Adrenal gland (tissue), 12 donors: ENCODE measurements around the gene MFAP1. TPM values are rescaled to one million over a fixed set of nuclear protein-coding genes. Genes with fewer than 3 reads are reported as not detected.
A peak's percentile ranks its signal among the peaks of the same experiment; 100 is the strongest.
"Not testable (repeated sequence)": the region's sequence is repeated elsewhere in the genome, so short reads cannot be mapped to it uniquely, and the experiment has no call there.

Experiments
- DNase-seq, 7 donors: peaks; one replicate each; pipeline ENCODE4 v3.0.0-alpha.2; 2019 to 2020
- H3K27ac ChIP-seq, 5 donors: fragments of 200-600 bp; sonication (generic) in 4 of 5; 1 replicate in 3 of 5; 2 replicates in 2 of 5; pipeline versions ENCODE4 v1.5.1 to v1.8.0; 2016 to 2020; ENCODE audit warnings: mild to moderate bottlenecking in 1 of 5
- H3K27me3 ChIP-seq: fragments of 200-600 bp; 2 replicates; pipeline ENCODE4 v1.8.0; 2021
- H3K36me3 ChIP-seq, 2 donors: fragments of 200-600 bp; replicated peaks in 1 of 2; 1 replicate in 1 of 2; 2 replicates in 1 of 2; pipeline versions ENCODE4 v1.5.1 to v1.8.0; 2018 to 2022
- H3K4me1 ChIP-seq, 2 donors: fragments of 200-600 bp; replicated peaks in 1 of 2; 1 replicate in 1 of 2; 2 replicates in 1 of 2; pipeline versions ENCODE4 v1.5.1 to v1.8.0; 2018 to 2021
- H3K4me3 ChIP-seq, 4 donors: fragments of 200-600 bp; sonication (generic) in 3 of 4; one replicate each; pipeline ENCODE4 v1.5.1; 2016 to 2018
- H3K9me3 ChIP-seq, 3 donors: fragments of 200-600 bp; sonication (generic) in 1 of 3; replicated peaks in 1 of 3; 1 replicate in 2 of 3; 2 replicates in 1 of 3; pipeline versions ENCODE4 v1.5.1 to v1.8.0; 2016 to 2021
- POLR2A ChIP-seq, 2 donors: fragments of 450-650 bp; IDR thresholded peaks; one replicate each; pipeline ENCODE4 v1.6.1; 2017; ENCODE audit warnings: antibody characterized with exemption in 2 of 2, mild to moderate bottlenecking in 2 of 2, moderate library complexity in 1 of 2
- WGBS, 4 donors: extraction: QIAGEN DNeasy Blood & Tissue Kit in 2 of 4; methylation state at CpG; one replicate each; pipeline versions ENCODE4 v1.1.5 to v1.1.7; 2013 to 2017; 5-methylcytosine and 5-hydroxymethylcytosine counted together
- intact Hi-C, 2 donors: fragments of 100-400 bp; cut with DNase I; formaldehyde crosslinking; loops; one replicate each; pipeline versions ENCODE4 v1.14.1 to v1.15.0; 2022 to 2023
- polyA plus RNA-seq, 3 donors: library from polyadenylated mRNA; stranded (reverse); fragments of 200-250 nt in 2 of 3; fragments of 350-450 nt in 1 of 3; fragmentation: Illumina TruSeq in 1 of 3; extraction: RNeasy Lipid Tissue Mini Kit (QIAGEN cat#74804) in 1 of 3; gene quantifications; one replicate each; pipeline ENCODE4 v1.2.3, GENCODE V29; 2013 to 2014
- total RNA-seq, 9 donors: library from RNA; depleted of rRNA in 4 of 9; stranded (reverse); fragments of >200 nt in 4 of 9; fragments of 120-200 nt in 1 of 9; fragmentation: NEBNext Ultra II Directional in 1 of 9; extraction: Animal tissue kit (Norgen Biotek cat#: 25700) in 1 of 9; gene quantifications; one replicate each; pipeline versions ENCODE4 v1.1.0 to v1.2.4, GENCODE V29; 2013 to 2023
- TF ChIP-seq, protein P1 (sequence below), 6 experiments: fragments of 450-650 bp in 4 of 6; fragments of 200-600 bp in 2 of 6; sonication (generic) in 1 of 6; IDR thresholded peaks; 1 replicate in 5 of 6; 2 replicates in 1 of 6; pipeline versions ENCODE4 v1.5.1 to v1.8.0; 2016 to 2021; ENCODE audit warnings: antibody characterized with exemption in 6 of 6, mild to moderate bottlenecking in 2 of 6, moderate library complexity in 1 of 6
- donor health status: healthy with polysubstance abuse.
- donor health status: Bipolar disorder and iron deficiency.
- donor health status: DM: yes; HTN: yes; CAD: no.
- donor health status: DM: no; HTN: no; CAD: no.
- donor health status: DM: no; HTN: no; CAD: no.
- donor health status: DM: yes; HTN: yes; CAD: no.

MFAP1 gene
- total and polyA plus RNA-seq, 12 donors = 9.5 to 68.0 (median 29.1) TPM

- TF ChIP-seq, protein P1, sequence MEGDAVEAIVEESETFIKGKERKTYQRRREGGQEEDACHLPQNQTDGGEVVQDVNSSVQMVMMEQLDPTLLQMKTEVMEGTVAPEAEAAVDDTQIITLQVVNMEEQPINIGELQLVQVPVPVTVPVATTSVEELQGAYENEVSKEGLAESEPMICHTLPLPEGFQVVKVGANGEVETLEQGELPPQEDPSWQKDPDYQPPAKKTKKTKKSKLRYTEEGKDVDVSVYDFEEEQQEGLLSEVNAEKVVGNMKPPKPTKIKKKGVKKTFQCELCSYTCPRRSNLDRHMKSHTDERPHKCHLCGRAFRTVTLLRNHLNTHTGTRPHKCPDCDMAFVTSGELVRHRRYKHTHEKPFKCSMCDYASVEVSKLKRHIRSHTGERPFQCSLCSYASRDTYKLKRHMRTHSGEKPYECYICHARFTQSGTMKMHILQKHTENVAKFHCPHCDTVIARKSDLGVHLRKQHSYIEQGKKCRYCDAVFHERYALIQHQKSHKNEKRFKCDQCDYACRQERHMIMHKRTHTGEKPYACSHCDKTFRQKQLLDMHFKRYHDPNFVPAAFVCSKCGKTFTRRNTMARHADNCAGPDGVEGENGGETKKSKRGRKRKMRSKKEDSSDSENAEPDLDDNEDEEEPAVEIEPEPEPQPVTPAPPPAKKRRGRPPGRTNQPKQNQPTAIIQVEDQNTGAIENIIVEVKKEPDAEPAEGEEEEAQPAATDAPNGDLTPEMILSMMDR (IDR thresholded peaks at IDR 0.05) = no peak
- no peak for TF ChIP-seq POLR2A (IDR thresholded peaks at IDR 0.05)
- peak in 1 of 7 donors; percentile 10 for DNase-seq
- no peak overlapping the region for H3K4me3 ChIP-seq
- no peaks in the 10 kb centered on the region for H3K9me3 ChIP-seq
- WGBS, 4 donors = 94 to 100% (median 97%) methylated on average over 2 of the region's 2 CpGs
- intact Hi-C loops = no loop called here
- no peaks in the 10 kb centered on the region for H3K4me1 ChIP-seq
- peaks cover 0 to 2% of the 10 kb centered on the region in 2 donors for H3K36me3 ChIP-seq
- H3K27me3 ChIP-seq = no peaks in the 10 kb centered on the region
- H3K27ac ChIP-seq = no peak overlapping the region
Measured at GRCh38 chr15:43871835-43872234, 47.3 kb upstream of the MFAP1 start.

DNA sequence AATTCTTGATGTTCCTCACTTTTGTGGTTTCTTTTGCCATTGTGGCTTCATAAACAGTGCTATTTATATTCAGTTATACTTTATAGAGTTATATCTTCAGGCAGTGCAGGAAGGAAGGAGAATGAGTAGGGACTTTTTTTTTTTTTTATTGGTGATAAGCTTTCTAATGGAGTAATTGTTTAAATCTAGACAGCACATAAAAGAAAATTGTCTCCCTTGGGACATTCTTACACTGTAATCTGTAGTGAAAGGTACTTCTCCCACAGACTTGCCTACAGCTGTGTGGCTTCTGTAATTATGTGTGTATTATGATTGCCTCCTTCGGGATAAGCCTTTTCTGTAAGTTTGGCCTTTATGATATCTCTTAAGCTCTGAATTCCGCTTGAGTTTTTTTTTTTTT is 43.9 kb upstream of the MFAP1 start:
- Histone ChIP-seq H3K27ac (no peak overlapping the region), H3K4me1 (no peaks in the 10 kb centered on the region), H3K9me3 (no peaks in the 10 kb centered on the region), H3K4me3 (no peak overlapping the region), H3K36me3 (no peaks in the 10 kb centered on the region), H3K27me3 (no peaks in the 10 kb centered on the region)
- no peak for DNase-seq
- WGBS, 4 donors = 85 to 95% (median 92%) methylated on average over 2 of the region's 2 CpGs
- TF ChIP-seq POLR2A (IDR thresholded peaks at IDR 0.05) = no peak
- TF ChIP-seq, protein P1 (IDR thresholded peaks at IDR 0.05) = no peak
- intact Hi-C loops = no loop called here

DNA sequence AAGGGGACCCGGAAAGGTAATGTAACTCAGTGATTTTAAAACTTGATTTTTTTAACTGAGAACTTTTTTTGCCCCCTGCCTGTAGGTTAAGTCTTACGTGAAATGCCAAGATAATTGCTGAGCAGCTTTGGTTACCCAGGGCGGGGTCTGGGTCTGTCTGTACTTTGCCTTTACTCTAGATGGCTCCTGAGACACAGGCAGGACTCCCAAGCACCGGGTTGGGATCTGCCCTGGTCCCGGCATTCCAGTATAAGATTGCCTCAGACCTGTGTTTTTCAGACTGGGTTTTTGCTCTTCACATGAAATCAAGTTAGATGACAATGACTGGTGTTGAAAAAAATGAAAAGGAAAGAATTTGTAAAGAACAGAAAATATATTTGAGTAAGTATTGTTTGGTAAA is 42.6 kb upstream of the MFAP1 start:
- H3K4me1 ChIP-seq = no peaks in the 10 kb centered on the region
- no peak overlapping the region for H3K4me3 ChIP-seq
- H3K9me3 ChIP-seq = no peaks in the 10 kb centered on the region
- H3K27ac ChIP-seq = no peak overlapping the region
- TF ChIP-seq, protein P1 (IDR thresholded peaks at IDR 0.05) = no peak
- no peak for TF ChIP-seq POLR2A (IDR thresholded peaks at IDR 0.05)
- peak in 1 of 7 donors; percentile 23 for DNase-seq
- 94 to 98% (median 95%) methylated on average over 5 of the region's 5 CpGs for WGBS, 4 donors
- H3K36me3 ChIP-seq = no peaks in the 10 kb centered on the region
- intact Hi-C loops = no loop called here
- H3K27me3 ChIP-seq = no peaks in the 10 kb centered on the region

DNA sequence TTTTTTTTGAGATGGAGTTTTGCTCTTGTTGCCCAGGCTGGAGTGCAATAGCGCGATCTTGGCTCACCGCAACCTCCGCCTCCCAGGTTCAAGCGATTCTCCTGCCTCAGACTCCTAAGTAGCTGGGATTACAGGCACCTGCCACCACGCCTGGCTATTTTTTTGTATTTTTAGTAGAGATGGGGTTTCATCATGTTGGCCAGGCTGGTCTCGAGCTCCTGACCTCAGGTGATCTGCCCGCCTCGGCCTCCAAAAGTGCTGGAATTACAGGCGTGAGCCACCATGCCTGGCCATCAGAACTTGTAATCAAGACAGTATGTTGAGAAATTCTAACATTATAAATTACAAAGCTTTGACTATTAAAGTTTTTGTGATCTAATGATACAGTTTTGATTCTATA is 42.1 kb upstream of the MFAP1 start:
- WGBS, 4 donors = 93 to 96% (median 95%) methylated on average over 10 of the region's 10 CpGs
- intact Hi-C loops = not testable (repeated sequence)

DNA sequence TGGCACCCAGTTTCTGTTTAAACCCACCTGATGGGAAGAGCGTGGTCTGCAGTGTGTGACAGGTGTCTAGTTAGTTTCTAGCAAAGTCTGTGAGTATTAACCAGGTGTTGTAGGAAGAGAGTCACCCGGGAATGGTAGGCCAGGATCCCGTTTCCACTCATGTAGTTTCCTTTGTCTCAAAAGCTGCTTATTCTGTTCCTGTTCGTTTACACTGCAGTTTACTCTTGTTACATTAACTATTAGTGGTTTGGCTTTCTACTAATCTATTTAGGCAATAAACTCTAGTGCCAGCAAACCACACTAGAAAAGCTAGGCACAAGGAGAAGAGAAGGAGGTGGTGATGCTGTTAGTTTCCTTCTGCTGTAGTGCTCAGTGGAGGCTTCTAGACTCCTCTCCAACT is 35.1 kb upstream of the MFAP1 start:
- no peaks in the 10 kb centered on the region for H3K9me3 ChIP-seq

More for the DNA sequence above, 42.1 kb upstream of the MFAP1 start:
- not testable (repeated sequence) for H3K4me3 ChIP-seq, H3K27ac ChIP-seq, H3K36me3 ChIP-seq, H3K27me3 ChIP-seq, H3K9me3 ChIP-seq, H3K4me1 ChIP-seq
- DNase-seq = peak in 1 of 7 donors; percentile 24

More for the DNA sequence above, 35.1 kb upstream of the MFAP1 start:
- intact Hi-C loops = no loop called here
- DNase-seq = no peak
- Histone ChIP-seq H3K4me1 (no peaks in the 10 kb centered on the region), H3K27me3 (no peaks in the 10 kb centered on the region), H3K4me3 (no peak overlapping the region), H3K27ac (no peak overlapping the region), H3K36me3 (no peaks in the 10 kb centered on the region)
- WGBS, 4 donors = 75 to 86% (median 84%) methylated on average over 4 of the region's 4 CpGs
- no peak for TF ChIP-seq POLR2A (IDR thresholded peaks at IDR 0.05)
- TF ChIP-seq, protein P1 (IDR thresholded peaks at IDR 0.05) = no peak
